OCI-LY7 (cell line): Measurements from ENCODE around the gene NFIA. TPM values are rescaled to one million over a fixed set of nuclear protein-coding genes. Genes with fewer than 3 reads are reported as not detected.

Experiments
- BruUV-seq: library from RNA; stranded (reverse); fragments of 400-500 nt; replicated peaks from 2 replicates; lab custom pipeline; 2021; lab: Mats Ljungman, UMichigan
- CTCF ChIA-PET: fragments of 300-600 bp; sonication (Branson Sonifier 250); formaldehyde crosslinking; loops from one replicate; lab custom pipeline; 2022; ENCODE audit warnings: antibody characterized with exemption; ENCODE audit not compliant: unreplicated experiment; lab: Charles Lee
- POLR2A ChIA-PET: fragments of 300-600 bp; sonication (Branson Sonifier 250); formaldehyde crosslinking; loops from one replicate; lab custom pipeline; 2022; ENCODE audit warnings: antibody characterized with exemption; lab: Charles Lee
- DNase-seq: peaks from one replicate; pipeline ENCODE4 v3.0.0-alpha.2; 2015; ENCODE audit warnings: low spot score
- H2AFZ ChIP-seq: fragments of 200-600 bp; sonication (generic), shearing (Covaris generic); 2 replicates; pipeline ENCODE4 v1.6.1; 2014; ENCODE audit warnings: mild to moderate bottlenecking, antibody characterized with exemption, low read length, moderate library complexity
- H3K27ac ChIP-seq: fragments of 200-600 bp; sonication (generic); 2 replicates; pipeline ENCODE4 v1.5.1; 2014; ENCODE audit warnings: mixed run types, low read depth, mild to moderate bottlenecking, moderate library complexity, low read length, inconsistent platforms; ENCODE audit not compliant: poor library complexity, severe bottlenecking
- H3K36me3 ChIP-seq: fragments of 200-600 bp; sonication (generic); 2 replicates; pipeline ENCODE4 v1.6.1; 2014; ENCODE audit warnings: mild to moderate bottlenecking, antibody characterized with exemption, low read length, moderate library complexity, mixed read lengths; ENCODE audit not compliant: insufficient read depth
- H3K4me1 ChIP-seq: fragments of 200-600 bp; sonication (generic); 2 replicates; pipeline ENCODE4 v1.5.1; 2014; ENCODE audit warnings: mild to moderate bottlenecking, low read length; ENCODE audit not compliant: insufficient read depth, poor library complexity, severe bottlenecking
- H3K4me2 ChIP-seq: fragments of 200-600 bp; sonication (generic); 2 replicates; pipeline ENCODE4 v1.6.1; 2014; ENCODE audit warnings: mild to moderate bottlenecking, low read length
- H3K4me3 ChIP-seq: fragments of 200-600 bp; sonication (generic); 2 replicates; pipeline ENCODE4 v1.5.1; 2014; ENCODE audit warnings: mild to moderate bottlenecking, low read depth, low read length; ENCODE audit not compliant: poor library complexity, severe bottlenecking
- H3K79me2 ChIP-seq: fragments of 200-600 bp; sonication (generic); 2 replicates; pipeline ENCODE4 v1.6.1; 2016; ENCODE audit warnings: low read depth, mild to moderate bottlenecking, low read length, moderate library complexity, mixed read lengths; ENCODE audit not compliant: insufficient read depth
- H3K9me2 ChIP-seq: fragments of 200-600 bp; sonication (generic); 2 replicates; pipeline ENCODE4 v1.6.1; 2016; ENCODE audit warnings: mild to moderate bottlenecking, low read length, mixed read lengths; ENCODE audit not compliant: insufficient read depth
- H3K9me3 ChIP-seq: fragments of 200-600 bp; sonication (generic); 2 replicates; pipeline ENCODE4 v1.6.1; 2014; ENCODE audit warnings: mild to moderate bottlenecking, mixed run types, low read length, mixed read lengths
- H4K20me1 ChIP-seq: fragments of 200-600 bp; sonication (generic); 2 replicates; pipeline ENCODE4 v1.6.1; 2014; ENCODE audit warnings: mild to moderate bottlenecking, antibody characterized with exemption, low read length, moderate library complexity, mixed read lengths; ENCODE audit not compliant: insufficient read depth
- EZH2phosphoT487 ChIP-seq: fragments of 200-600 bp; sonication (generic); IDR thresholded peaks from 2 replicates; pipeline ENCODE4 v1.6.1; 2018; ENCODE audit warnings: low read depth, borderline replicate concordance, mild to moderate bottlenecking, mixed run types, antibody characterized with exemption, low read length, moderate library complexity, mixed read lengths
- intact Hi-C: fragments of 100-400 bp; cut with micrococcal nuclease; formaldehyde crosslinking; loops from one replicate; pipeline ENCODE4 v1.10.0; 2022; ENCODE audit not compliant: unreplicated experiment
- total RNA-seq, 2 experiments: library from RNA; depleted of rRNA in 1 of 2; stranded (reverse); fragments of >200 nt in 1 of 2; shearing (Covaris generic) in 1 of 2; gene quantifications; 2 replicates each; pipeline ENCODE4 v1.2.3, GENCODE V29; 2014 to 2022
- TF ChIP-seq, protein P1 (sequence below): fragments of 200-600 bp; sonication (generic); conservative IDR thresholded peaks from 2 replicates; pipeline ENCODE4 v1.5.1; 2014; ENCODE audit warnings: mild to moderate bottlenecking, antibody characterized with exemption, low read length, moderate library complexity, mixed read lengths

NFIA gene
- total RNA-seq, 2 experiments from 2014 or later = 2.8 to 18.8 TPM

DNA sequence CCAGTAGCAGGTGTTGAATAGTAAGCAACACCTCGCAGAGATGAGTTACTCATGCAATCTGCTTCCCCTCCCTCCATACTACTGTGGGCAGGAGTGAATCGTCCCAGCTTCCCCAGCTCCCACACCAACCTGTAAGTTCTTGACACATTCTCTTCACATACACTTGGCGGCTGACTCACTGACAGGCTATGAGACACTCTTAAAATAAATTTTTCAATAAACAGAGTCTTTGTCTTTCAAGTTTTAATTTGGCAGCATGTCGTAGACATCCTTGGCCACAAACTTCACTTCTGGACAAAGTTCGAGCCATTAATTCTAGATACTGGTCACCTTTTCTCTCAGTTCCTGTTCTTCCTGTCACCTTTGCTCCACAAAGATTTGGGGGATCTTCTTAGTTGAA lies 351.9 kb downstream of the NFIA start:
- no peak overlapping the region for H3K4me3 ChIP-seq
- no peaks in the 10 kb centered on the region for H3K79me2 ChIP-seq
- H2AFZ ChIP-seq = no peak overlapping the region
- no peaks in the 10 kb centered on the region for H3K9me3 ChIP-seq
- no peak for DNase-seq
- H4K20me1 ChIP-seq = no peaks in the 10 kb centered on the region
- ChIA-PET CTCF (no interaction called here), POLR2A (interaction anchor here (0.7 kb wide), 1 partner anchor 14 kb away, joined by 3 read pairs; no protein-coding TSS in a partner anchor)
- no peaks in the 10 kb centered on the region for H3K4me1 ChIP-seq
- intact Hi-C loops = no loop called here
- no peak for TF ChIP-seq EZH2phosphoT487
- TF ChIP-seq, protein P1, sequence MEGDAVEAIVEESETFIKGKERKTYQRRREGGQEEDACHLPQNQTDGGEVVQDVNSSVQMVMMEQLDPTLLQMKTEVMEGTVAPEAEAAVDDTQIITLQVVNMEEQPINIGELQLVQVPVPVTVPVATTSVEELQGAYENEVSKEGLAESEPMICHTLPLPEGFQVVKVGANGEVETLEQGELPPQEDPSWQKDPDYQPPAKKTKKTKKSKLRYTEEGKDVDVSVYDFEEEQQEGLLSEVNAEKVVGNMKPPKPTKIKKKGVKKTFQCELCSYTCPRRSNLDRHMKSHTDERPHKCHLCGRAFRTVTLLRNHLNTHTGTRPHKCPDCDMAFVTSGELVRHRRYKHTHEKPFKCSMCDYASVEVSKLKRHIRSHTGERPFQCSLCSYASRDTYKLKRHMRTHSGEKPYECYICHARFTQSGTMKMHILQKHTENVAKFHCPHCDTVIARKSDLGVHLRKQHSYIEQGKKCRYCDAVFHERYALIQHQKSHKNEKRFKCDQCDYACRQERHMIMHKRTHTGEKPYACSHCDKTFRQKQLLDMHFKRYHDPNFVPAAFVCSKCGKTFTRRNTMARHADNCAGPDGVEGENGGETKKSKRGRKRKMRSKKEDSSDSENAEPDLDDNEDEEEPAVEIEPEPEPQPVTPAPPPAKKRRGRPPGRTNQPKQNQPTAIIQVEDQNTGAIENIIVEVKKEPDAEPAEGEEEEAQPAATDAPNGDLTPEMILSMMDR = no peak
- no peak overlapping the region for H3K4me2 ChIP-seq
- no TSS peak for BruUV-seq
- no peak overlapping the region for H3K27ac ChIP-seq
- no peaks in the 10 kb centered on the region for H3K9me2 ChIP-seq
- no peaks in the 10 kb centered on the region for H3K36me3 ChIP-seq

DNA sequence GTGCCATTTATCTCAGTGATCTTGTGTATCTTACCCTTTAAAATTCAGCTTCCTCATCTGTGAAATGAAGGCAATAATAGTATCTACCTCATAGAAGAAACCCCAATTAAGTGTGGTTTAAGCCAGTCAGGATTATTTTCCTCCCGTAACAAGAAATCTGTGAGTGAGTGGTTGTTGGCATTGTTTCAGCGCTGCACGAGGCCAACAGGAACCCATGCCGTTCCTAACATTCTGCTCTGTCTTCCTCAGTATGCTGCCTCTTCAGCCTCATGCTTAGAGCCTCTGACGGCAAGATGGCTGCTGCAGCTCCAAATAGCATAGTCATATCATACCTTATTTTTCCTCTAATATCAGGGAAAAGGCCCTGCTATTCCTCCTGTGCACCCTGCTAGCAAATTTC lies 352.9 kb downstream of the NFIA start:
- CTCF ChIA-PET = no interaction called here
- Histone ChIP-seq H3K4me1 (no peaks in the 10 kb centered on the region), H3K4me3 (no peak overlapping the region), H4K20me1 (no peaks in the 10 kb centered on the region), H3K4me2 (no peak overlapping the region), H3K36me3 (no peaks in the 10 kb centered on the region), H3K9me3 (no peaks in the 10 kb centered on the region), H3K9me2 (no peaks in the 10 kb centered on the region), H3K27ac (no peak overlapping the region), H3K79me2 (no peaks in the 10 kb centered on the region), H2AFZ (no peak overlapping the region)
- POLR2A ChIA-PET = no interaction called here
- TF ChIP-seq, protein P1 = no peak
- no peak for TF ChIP-seq EZH2phosphoT487
- intact Hi-C loops = no loop called here
- no TSS peak for BruUV-seq
- DNase-seq = no peak

DNA sequence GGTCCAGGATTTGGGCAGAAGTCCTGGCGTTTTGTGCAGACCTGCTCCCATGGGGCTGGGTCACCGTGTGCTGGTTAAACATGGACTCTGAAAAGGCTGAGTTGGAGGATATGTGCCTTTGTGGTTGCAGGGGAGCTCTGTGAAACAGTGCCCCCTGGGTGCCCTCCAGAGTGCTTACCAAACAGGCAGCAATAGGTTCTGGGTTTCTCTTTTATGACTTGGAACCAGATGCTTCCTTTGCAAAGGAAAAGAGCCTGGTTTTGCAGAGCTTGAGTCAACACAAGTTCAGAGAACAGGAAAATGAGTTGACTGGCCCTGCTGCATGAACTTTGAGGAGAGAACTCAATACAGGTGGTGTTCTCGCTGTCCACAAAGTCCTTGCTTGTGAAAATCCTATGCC lies 353.7 kb downstream of the NFIA start:
- Histone ChIP-seq H3K9me3 (no peaks in the 10 kb centered on the region), H3K4me1 (no peaks in the 10 kb centered on the region), H3K79me2 (no peaks in the 10 kb centered on the region), H3K9me2 (no peaks in the 10 kb centered on the region), H3K27ac (no peak overlapping the region), H2AFZ (no peak overlapping the region), H3K4me2 (no peak overlapping the region), H4K20me1 (no peaks in the 10 kb centered on the region), H3K36me3 (no peaks in the 10 kb centered on the region), H3K4me3 (no peak overlapping the region)
- ChIA-PET CTCF (no interaction called here), POLR2A (interaction anchor here (0.6 kb wide), 1 partner anchor 276 kb away, joined by 3 read pairs; no protein-coding TSS in a partner anchor)
- no TSS peak for BruUV-seq
- intact Hi-C loops = no loop called here
- DNase-seq = no peak
- TF ChIP-seq EZH2phosphoT487 = no peak
- TF ChIP-seq, protein P1 = peak; percentile 35
